ENCODE data around the gene RIMBP2.

DNA sequence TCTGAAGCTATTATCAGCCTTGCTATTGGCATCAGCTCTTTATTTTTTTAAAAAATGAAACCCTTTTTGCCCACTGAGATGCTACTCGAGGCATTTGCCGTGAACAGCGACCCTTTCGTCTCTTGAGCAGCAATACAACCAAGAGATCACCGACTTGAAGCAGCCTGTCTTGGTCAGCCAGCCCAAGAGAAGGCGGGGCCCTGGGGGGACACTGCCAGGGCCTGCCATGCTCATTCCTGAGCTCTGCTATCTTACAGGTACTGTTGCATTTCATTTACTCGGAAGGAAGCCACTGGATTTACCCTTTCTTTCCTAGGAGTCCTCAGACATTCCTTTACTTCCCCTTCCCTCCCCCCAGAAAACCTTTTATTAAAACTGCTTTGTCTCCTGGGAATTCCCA lies 361.7 kb downstream of the RIMBP2 start:
- TF ChIP-seq, protein P1, sequence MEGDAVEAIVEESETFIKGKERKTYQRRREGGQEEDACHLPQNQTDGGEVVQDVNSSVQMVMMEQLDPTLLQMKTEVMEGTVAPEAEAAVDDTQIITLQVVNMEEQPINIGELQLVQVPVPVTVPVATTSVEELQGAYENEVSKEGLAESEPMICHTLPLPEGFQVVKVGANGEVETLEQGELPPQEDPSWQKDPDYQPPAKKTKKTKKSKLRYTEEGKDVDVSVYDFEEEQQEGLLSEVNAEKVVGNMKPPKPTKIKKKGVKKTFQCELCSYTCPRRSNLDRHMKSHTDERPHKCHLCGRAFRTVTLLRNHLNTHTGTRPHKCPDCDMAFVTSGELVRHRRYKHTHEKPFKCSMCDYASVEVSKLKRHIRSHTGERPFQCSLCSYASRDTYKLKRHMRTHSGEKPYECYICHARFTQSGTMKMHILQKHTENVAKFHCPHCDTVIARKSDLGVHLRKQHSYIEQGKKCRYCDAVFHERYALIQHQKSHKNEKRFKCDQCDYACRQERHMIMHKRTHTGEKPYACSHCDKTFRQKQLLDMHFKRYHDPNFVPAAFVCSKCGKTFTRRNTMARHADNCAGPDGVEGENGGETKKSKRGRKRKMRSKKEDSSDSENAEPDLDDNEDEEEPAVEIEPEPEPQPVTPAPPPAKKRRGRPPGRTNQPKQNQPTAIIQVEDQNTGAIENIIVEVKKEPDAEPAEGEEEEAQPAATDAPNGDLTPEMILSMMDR (IDR thresholded peaks at IDR 0.05; ENCODE audit: low read length): no peak
- no peak for TF ChIP-seq EZH2 (IDR thresholded peaks at IDR 0.05; ENCODE audit: borderline replicate concordance, low read length)
